BE2C (cell line): Measurements from ENCODE around the gene SLC22A4. TPM values are rescaled to one million over a fixed set of nuclear protein-coding genes. Genes with fewer than 3 reads are reported as not detected.

Experiments used
- DNase-seq: peaks from one replicate; pipeline ENCODE4 v3.0.0-alpha.2; 2020
- H3K27me3 ChIP-seq: fragments of 250-450 bp; sonication (Bioruptor Pico); 2 replicates; pipeline ENCODE4 v1.5.1; 2020; ENCODE audit warnings: mild to moderate bottlenecking
- H3K36me3 ChIP-seq: fragments of 250-450 bp; sonication (Bioruptor Pico); 2 replicates; pipeline ENCODE4 v1.5.1; 2020; ENCODE audit warnings: mild to moderate bottlenecking
- H3K4me1 ChIP-seq: fragments of 250-450 bp; sonication (Bioruptor Pico); 2 replicates; pipeline ENCODE4 v1.5.1; 2020
- H3K4me3 ChIP-seq: 2 replicates; pipeline ENCODE4 v1.5.1; 2011; ENCODE audit warnings: low read depth, low read length
- H3K9me3 ChIP-seq: fragments of 250-450 bp; sonication (Bioruptor Pico); 2 replicates; pipeline ENCODE4 v1.5.1; 2020
- CTCF ChIP-seq: IDR thresholded peaks from 2 replicates; pipeline ENCODE4 v1.5.1; 2012; ENCODE audit warnings: mild to moderate bottlenecking, low read depth, low read length
- polyA plus RNA-seq: library from polyadenylated mRNA; unstranded; fragments of >200 nt; gene quantifications from one replicate; pipeline ENCODE4 v1.2.1, GENCODE V29; 2012; ENCODE audit warnings: low read depth, missing spikeins; ENCODE audit not compliant: insufficient read length, insufficient read depth

The SLC22A4 gene
- 0.97 TPM for polyA plus RNA-seq

- no peak for TF ChIP-seq CTCF
- Histone ChIP-seq H3K4me3 (peak within 1 kb of the TSS; percentile 69), H3K36me3 (no peaks in the 10 kb centered on the region), H3K9me3 (no peaks in the 10 kb centered on the region), H3K27me3 (no peaks in the 10 kb centered on the region), H3K4me1 (peaks cover 10% of the 10 kb centered on the region)
- peak; percentile 98 for DNase-seq
Observed at GRCh38 chr5:132293992-132294727, at the start of gene SLC22A4. Gene SLC22A4 (plus strand): TSS chr5:132294394. CDS start chr5:132294617, 223 bp downstream.

- Histone ChIP-seq H3K36me3 (no peaks in the 10 kb centered on the region), H3K9me3 (no peaks in the 10 kb centered on the region), H3K4me1 (no peaks in the 10 kb centered on the region), H3K27me3 (no peaks in the 10 kb centered on the region), H3K4me3 (no peak overlapping the region)
- TF ChIP-seq CTCF: no peak
- no peak for DNase-seq
Observed at GRCh38 chr5:132245593-132245992, 48.6 kb upstream of the SLC22A4 start.

GRCh38 chr5:132246806-132247205 lies 47.4 kb upstream of the SLC22A4 start:
- no peak for DNase-seq
- Histone ChIP-seq H3K9me3 (no peaks in the 10 kb centered on the region), H3K36me3 (no peaks in the 10 kb centered on the region), H3K4me1 (no peaks in the 10 kb centered on the region), H3K4me3 (no peak overlapping the region), H3K27me3 (no peaks in the 10 kb centered on the region)
- TF ChIP-seq CTCF: no peak

GRCh38 chr5:132250547-132250946 lies 43.6 kb upstream of the SLC22A4 start:
- H3K27me3 ChIP-seq: no peaks in the 10 kb centered on the region
- no peak for TF ChIP-seq CTCF
- no peaks in the 10 kb centered on the region for H3K9me3 ChIP-seq
- no peak for DNase-seq
- H3K36me3 ChIP-seq: no peaks in the 10 kb centered on the region
- H3K4me3 ChIP-seq: no peak overlapping the region
- H3K4me1 ChIP-seq: no peaks in the 10 kb centered on the region

GRCh38 chr5:132251220-132251725 lies 42.9 kb upstream of the SLC22A4 start:
- no peaks in the 10 kb centered on the region for H3K4me1 ChIP-seq
- no peak overlapping the region for H3K4me3 ChIP-seq
- H3K27me3 ChIP-seq: no peaks in the 10 kb centered on the region
- no peaks in the 10 kb centered on the region for H3K9me3 ChIP-seq
- no peak for DNase-seq
- no peaks in the 10 kb centered on the region for H3K36me3 ChIP-seq
- no peak for TF ChIP-seq CTCF

GRCh38 chr5:132253008-132253441 lies 41.2 kb upstream of the SLC22A4 start:
- H3K27me3 ChIP-seq: no peaks in the 10 kb centered on the region
- H3K4me1 ChIP-seq: 0 out of 2 replicates have a peak, but pooled peaks cover 4% of the 10 kb centered on the region
- DNase-seq: no peak
- H3K4me3 ChIP-seq: no peak overlapping the region
- H3K36me3 ChIP-seq: no peaks in the 10 kb centered on the region
- H3K9me3 ChIP-seq: no peaks in the 10 kb centered on the region
- TF ChIP-seq CTCF: no peak
